ENCODE data around the gene SIAH2. TPM values are rescaled to one million over a fixed set of nuclear protein-coding genes. Genes with fewer than 3 reads are reported as not detected.

The SIAH2 gene
- total RNA-seq, 1 experiment from 2014 or later, result 21.0 TPM

GRCh38 chr3:150775001-150775599 is 12.1 kb upstream of the SIAH2 start:
- peak; percentile 76 for DNase-seq (ENCODE audit: low read depth)

GRCh38 chr3:150773616-150774192 is 10.7 kb upstream of the SIAH2 start:
- DNase-seq (ENCODE audit: low read depth), result no peak

- DNase-seq (ENCODE audit: low read depth), result peak; percentile 36
Measured at GRCh38 chr3:150771600-150771999, 8.6 kb upstream of the SIAH2 start.

GRCh38 chr3:150770681-150771080 is 7.7 kb upstream of the SIAH2 start:
- no peak for DNase-seq (ENCODE audit: low read depth)

- DNase-seq (ENCODE audit: low read depth), result no peak
Measured at GRCh38 chr3:150766742-150767141, 3.8 kb upstream of the SIAH2 start.

- peak; percentile 63 for DNase-seq (ENCODE audit: low read depth)
Measured at GRCh38 chr3:150765949-150766720, 3.2 kb upstream of the SIAH2 start.

GRCh38 chr3:150764967-150765366 is 2.0 kb upstream of the SIAH2 start:
- no peak for DNase-seq (ENCODE audit: low read depth)

GRCh38 chr3:150764566-150764965 is 1.6 kb upstream of the SIAH2 start:
- DNase-seq (ENCODE audit: low read depth), result no peak

GRCh38 chr3:150763841-150764483 is 993 bp upstream of the SIAH2 start:
- DNase-seq (ENCODE audit: low read depth), result peak; percentile 69

GRCh38 chr3:150762662-150763121 is 277 bp downstream of the SIAH2 start:
- no peak for DNase-seq (ENCODE audit: low read depth)

GRCh38 chr3:150761831-150762661 is 923 bp downstream of the SIAH2 start:
- peak; percentile 68 for DNase-seq (ENCODE audit: low read depth)

GRCh38 chr3:150760431-150761200 is 2.4 kb downstream of the SIAH2 start:
- DNase-seq (ENCODE audit: low read depth), result no peak

GRCh38 chr3:150759947-150760346 is 3.0 kb downstream of the SIAH2 start:
- no peak for DNase-seq (ENCODE audit: low read depth)

- DNase-seq (ENCODE audit: low read depth), result no peak
Measured at GRCh38 chr3:150759319-150759718, 3.6 kb downstream of the SIAH2 start.

- no peak for DNase-seq (ENCODE audit: low read depth)
Measured at GRCh38 chr3:150757768-150758167, 5.2 kb downstream of the SIAH2 start.

- no peak for DNase-seq (ENCODE audit: low read depth)
Measured at GRCh38 chr3:150757364-150757763, 5.6 kb downstream of the SIAH2 start.

GRCh38 chr3:150756491-150757059 is 6.4 kb downstream of the SIAH2 start:
- no peak for DNase-seq (ENCODE audit: low read depth)

- no peak for DNase-seq (ENCODE audit: low read depth)
Measured at GRCh38 chr3:150755902-150756301, 7.1 kb downstream of the SIAH2 start.

GRCh38 chr3:150754896-150755295 is 8.1 kb downstream of the SIAH2 start:
- no peak for DNase-seq (ENCODE audit: low read depth)

- DNase-seq (ENCODE audit: low read depth), result no peak
Measured at GRCh38 chr3:150751781-150752263, 11.1 kb downstream of the SIAH2 start.
